Measurements from ENCODE around the gene CDKAL1.
"Not testable (repeated sequence)": the region's sequence is repeated elsewhere in the genome, so short reads cannot be mapped to it uniquely, and the experiment has no call there.

The CDKAL1 gene

GRCh38 chr6:20751293-20751935 is 217.2 kb downstream of the CDKAL1 start:
- peak in 1 of 2 experiments; percentile 38 for DNase-seq

GRCh38 chr6:20755631-20756030 is 221.4 kb downstream of the CDKAL1 start:
- DNase-seq: no peak

DNA sequence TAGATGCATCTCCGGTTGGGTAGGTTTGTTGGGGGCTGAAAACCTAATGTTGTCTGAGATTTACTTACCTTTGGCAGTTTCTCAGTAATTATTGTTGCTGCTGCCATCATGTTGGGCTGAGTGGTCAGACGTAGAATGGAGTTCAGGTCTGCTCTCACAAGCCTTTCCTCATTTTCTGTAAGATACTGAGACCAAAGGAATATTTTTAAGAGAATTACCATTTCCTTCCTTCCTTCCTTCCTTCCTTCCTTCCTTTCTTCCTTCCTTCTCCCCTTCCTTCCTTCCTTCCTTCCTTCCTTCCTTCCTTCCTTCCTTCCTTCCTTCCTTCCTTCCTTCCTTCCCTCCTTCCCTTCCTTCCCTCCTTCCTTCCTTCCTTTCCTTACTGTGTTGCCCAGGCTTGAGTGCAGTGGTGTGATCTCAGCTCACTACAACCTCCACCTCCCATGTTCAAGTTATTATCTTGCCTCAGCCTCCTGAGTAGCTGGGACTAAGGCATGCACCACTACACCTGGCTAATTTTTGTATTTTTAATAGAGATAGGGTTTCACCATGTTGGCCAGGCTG is 222.4 kb downstream of the CDKAL1 start:
- DNase-seq: not testable (repeated sequence)

DNA sequence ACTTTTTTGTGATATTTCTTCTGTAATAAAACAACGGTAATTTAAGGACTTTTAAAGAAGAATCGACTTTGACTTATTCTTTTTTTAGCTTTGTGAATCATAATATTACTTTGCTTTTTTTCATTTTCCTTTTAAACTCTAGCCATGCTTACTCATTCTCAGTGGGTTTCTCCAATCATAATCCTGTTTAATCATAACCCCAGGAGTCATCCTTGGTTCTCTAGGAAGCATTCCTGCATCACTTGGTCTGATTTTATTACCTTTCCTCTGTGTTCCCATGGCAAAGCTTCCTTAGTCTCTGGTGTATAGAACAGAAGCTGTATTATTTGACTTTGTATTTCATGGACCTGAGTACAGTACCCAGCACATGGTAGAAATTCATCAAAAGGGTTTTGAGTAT is 223.5 kb downstream of the CDKAL1 start:
- DNase-seq: no peak

DNA sequence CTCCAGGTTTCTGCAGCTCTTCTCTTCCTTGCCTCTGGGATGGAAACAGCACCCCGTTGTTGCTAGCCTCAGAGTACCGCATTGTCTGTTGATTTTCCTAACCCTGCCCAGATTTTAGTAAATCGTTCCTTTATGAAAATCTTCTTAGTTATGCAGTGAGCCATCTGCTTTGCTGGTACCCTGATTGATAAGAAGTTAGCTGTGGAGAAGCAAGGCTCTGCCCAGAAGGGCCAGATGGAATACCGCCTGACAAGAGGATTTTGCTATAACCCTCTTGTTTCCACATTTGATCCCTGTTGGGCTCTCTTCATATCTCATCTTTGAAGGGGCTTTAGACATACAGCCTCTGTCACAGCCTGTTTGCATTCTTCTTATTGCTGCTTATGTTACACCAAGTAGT is 229.0 kb downstream of the CDKAL1 start:
- DNase-seq: peak; percentile 84 to 97

DNA sequence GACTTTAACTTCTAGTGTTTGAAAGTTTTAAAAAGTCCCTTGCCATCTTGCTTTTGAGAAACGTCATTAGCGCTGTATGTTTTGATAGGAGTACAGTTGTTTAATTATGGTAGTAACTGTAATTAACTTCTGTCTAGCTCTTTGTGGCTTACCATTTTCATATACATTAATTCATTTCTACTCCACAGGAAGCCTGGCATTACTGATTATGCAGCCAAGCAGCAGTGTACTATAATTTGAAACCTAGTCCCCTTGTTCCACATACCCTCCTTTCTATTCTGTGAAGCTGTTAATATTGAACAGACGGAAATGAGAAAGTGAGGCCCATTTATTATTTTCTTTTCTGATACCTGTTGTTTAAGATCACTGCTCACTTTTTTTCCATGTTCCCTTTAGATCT is 235.4 kb downstream of the CDKAL1 start:
- DNase-seq: no peak

GRCh38 chr6:20770773-20771172 is 236.5 kb downstream of the CDKAL1 start:
- peak in 1 of 2 experiments; percentile 44 for DNase-seq

DNA sequence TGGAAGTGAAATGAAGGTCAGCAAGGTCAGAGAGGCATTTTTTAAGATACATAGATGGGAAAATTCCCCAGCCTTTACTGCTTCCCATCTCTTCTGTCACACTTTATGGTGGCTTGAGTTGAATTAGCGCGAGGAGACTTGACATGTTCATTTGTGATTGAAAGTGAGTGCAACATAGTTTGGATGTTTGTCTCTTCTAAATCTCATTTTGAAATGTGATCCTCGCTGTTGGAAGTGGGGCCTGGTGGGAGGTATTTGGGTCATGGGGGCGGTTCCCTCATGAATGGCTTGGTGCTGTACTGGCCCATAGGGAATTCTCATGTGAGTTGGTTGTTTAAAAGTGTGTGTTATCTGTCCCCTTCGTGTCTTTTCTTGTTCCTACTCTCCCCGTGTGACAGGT is 237.2 kb downstream of the CDKAL1 start:
- DNase-seq: no peak

GRCh38 chr6:20773822-20774221 is 239.6 kb downstream of the CDKAL1 start:
- no peak for DNase-seq

- DNase-seq: no peak
Observed at GRCh38 chr6:20775981-20776380, 241.7 kb downstream of the CDKAL1 start.

DNA sequence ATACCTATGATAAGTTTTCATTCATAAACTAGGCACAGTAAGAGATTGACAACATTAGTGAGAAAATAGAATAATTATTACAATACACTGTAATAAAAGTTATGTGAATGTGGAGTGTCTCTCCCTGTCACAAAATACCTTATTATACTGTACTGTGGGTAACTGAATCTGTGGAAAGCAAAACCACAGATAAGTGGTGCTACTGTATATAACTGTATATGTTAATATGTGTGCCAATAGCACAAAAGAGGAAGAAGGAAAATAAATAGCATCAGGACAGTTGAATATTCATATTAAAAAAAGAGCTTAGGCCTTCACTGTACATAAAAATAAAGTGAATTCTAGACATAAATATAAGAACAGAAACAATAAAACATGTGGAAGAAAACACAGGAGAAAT is 243.5 kb downstream of the CDKAL1 start:
- no peak for DNase-seq

DNA sequence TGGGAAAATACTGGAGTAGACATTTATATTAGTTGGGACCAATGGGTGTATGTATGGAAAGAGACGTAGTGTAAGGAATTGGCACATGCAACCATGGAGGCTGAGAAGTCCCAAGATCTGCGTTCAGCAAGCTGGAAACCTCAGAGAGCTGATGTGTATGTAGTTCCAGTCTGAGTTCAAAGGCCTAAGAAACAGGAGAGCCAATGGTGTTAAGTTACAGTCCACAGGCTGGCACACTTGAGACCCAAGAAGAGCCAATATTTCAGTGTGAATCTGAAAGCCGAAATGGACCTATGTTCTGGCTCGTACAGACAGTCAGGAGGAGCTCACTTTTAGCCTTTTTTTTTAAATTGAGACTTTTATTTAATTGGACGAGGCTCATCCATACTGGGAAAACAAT is 244.2 kb downstream of the CDKAL1 start:
- peak in 1 of 2 experiments; percentile 37 for DNase-seq

DNA sequence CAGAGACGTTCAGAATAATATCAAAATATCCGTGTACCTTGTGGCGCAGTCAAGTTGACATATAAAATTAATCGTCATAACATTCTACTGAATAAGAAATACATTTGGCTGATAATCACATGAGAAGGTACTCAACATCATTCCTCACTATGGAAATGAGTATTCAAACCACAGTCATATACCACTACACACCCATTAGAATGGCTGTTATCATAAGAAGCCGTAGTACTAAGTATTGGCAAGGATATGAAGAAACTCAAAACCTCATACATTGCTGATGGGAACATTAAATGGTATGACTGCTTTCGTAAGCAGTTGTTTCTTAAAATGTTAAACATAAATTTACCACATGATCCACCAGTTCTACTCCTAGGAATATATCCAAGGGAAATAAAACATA is 244.7 kb downstream of the CDKAL1 start:
- DNase-seq: no peak

DNA sequence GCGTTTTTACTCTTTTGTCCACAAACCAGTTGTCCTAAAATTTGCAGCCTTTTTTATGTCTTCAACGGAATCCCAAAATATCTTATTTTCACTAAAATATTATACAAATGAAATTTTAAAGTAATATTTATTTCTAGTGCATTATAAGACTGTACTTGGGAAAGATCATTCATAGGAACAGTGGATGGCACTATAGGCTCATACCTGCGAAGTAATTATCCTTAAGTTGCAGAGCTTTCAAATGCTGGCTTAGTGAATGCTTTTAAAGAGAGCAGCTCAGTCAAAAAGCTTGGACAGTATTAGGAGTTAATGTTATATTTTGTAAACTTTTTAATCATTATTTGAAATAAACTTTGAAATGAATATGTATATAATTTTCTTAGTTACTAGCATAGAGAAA is 254.9 kb downstream of the CDKAL1 start:
- peak in 1 of 2 experiments; percentile 34 for DNase-seq

- DNase-seq: no peak
Observed at GRCh38 chr6:20790032-20790791, 256.0 kb downstream of the CDKAL1 start.

DNA sequence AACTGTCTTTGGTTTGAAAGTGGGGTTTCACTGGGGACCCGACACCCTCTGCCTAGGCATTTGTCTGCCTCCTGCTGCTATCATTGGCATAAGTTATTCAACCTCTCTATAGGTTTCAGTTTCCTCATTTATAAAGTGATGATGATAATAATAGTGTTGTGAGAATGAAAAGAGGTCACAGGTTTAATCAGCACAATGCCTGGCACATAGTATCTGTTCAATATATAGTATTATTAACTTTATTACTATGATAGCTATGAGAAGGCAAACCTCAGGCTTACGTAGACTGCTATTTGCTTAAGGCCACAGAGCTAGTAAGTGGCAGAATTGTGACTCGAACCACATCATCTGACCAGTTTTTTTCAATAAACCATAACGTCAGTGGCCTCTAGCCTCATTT is 256.8 kb downstream of the CDKAL1 start:
- no peak for DNase-seq

DNA sequence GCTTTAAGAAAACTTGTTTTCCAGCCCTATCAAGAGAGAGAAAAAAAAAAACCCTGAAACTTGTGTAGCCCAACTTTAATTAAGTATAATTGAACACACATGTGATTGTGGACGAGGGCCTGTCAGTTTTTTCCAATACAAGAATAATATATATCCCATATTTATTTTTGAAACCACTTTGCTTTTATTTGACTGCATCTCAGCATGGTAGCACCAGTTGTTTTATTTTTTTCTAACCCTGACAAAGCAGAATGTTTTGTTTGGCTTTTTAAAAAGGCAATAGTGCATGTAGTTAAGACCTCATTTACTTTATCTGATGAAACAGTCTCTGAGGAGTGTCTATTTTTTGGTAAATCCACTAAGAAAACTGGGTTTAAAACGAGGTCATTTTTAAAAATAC is 257.7 kb downstream of the CDKAL1 start:
- no peak for DNase-seq

DNA sequence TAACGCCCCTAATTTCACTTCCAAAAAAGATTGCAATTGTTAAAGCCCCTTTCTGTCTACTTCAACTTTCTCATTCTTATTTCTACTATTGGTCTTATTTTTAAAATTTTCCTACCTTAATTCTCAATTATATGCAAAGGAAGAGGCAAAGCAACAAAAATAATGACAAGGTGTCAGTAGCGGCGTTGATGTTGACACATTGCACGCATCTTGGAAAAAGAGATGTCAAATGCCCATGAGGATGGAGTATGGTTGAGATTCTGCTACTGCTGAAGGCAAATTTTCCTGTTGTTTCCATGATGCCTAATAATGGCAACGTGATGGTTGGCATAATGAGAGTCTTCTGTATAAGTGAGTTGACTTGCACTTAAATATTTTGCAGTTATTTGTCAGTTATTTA is 258.9 kb downstream of the CDKAL1 start:
- DNase-seq: no peak

DNA sequence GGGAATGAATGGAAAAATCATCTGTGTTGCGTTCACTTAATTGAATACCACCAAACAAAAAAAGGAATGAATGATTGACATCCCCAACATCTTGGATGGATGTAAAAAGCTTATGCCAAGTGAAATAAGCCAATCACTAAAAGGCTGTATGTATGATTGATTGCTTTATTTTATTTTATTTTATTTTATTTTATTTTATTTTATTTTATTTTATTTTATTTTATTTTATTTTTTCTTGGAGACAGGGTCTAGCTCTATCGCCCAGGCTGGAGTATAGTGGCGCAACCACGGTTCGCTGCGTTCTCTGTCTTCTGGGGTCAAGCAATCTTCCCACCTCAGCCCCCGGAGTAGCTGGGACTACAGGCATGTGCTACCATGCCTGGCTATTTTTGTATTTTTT is 263.3 kb downstream of the CDKAL1 start:
- no peak for DNase-seq

DNA sequence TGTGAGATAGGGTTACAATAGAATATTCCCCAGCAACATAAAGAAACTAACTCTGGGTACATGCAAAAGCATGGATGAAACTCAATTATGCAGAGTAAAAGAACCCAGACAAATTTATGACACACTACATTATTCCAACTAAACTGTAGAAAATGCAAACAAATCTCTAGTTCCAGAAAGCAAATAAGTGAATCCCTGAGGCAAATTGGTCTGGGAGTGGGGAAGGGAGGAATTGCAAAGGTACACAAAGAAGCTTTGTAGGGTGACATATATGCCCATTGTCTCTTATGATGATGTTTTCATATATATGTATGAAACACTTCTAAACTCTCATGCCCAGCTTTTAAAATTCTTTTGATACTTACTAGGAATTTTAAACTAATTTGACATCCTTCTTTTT is 266.0 kb downstream of the CDKAL1 start:
- DNase-seq: no peak

GRCh38 chr6:20800653-20801052 is 266.4 kb downstream of the CDKAL1 start:
- no peak for DNase-seq

GRCh38 chr6:20801595-20801994 is 267.3 kb downstream of the CDKAL1 start:
- DNase-seq: no peak

DNA sequence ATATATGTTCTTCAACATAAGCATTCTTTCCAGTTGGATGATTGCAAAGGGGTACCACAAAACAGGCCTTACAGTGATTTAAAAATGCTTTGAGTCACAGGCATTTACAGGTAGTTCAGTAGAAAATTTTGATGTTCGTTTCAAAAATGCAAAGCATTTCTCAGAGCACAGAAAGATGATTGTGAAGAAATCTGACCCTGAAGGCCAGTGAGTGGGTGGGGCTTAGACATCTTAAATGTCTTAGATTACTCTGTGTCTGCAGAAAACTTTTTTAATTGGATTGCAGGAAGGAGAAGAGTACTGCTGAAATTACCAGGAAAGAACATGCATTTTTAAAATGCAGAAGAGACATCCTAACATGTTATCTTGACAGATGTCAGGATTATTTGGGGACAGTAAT is 268.3 kb downstream of the CDKAL1 start:
- peak in 1 of 2 experiments; percentile 56 for DNase-seq

GRCh38 chr6:20805021-20805420 is 270.8 kb downstream of the CDKAL1 start:
- no peak for DNase-seq
